ENCODE results near the gene SLC40A1.

- TF ChIP-seq CTCF (conservative IDR thresholded peaks at IDR 0.05 in 1 of 2, IDR thresholded peaks at IDR 0.05 in 1 of 2; ENCODE audit: extremely low read depth in 1 of 2, insufficient read depth in 1 of 2, low read depth in 1 of 2, low read length in 2 of 2) (no peak), EZH2 (IDR thresholded peaks at IDR 0.05; ENCODE audit: borderline replicate concordance, low read length) (no peak)
Measured at GRCh38 chr2:189582809-189583192, 2.2 kb upstream of the SLC40A1 start.
